NCI-H2081 treated with DMSO at 0.1 percent for 48 hours (cell line): Measurements from ENCODE around the gene SGO2.
"Not testable (repeated sequence)": the region's sequence is repeated elsewhere in the genome, so short reads cannot be mapped to it uniquely, and the experiment has no call there.

Experiments used
- DNase-seq: peaks from one replicate; lab custom pipeline; 2025; lab: John Stamatoyannopoulos, UW

Gene SGO2

DNA sequence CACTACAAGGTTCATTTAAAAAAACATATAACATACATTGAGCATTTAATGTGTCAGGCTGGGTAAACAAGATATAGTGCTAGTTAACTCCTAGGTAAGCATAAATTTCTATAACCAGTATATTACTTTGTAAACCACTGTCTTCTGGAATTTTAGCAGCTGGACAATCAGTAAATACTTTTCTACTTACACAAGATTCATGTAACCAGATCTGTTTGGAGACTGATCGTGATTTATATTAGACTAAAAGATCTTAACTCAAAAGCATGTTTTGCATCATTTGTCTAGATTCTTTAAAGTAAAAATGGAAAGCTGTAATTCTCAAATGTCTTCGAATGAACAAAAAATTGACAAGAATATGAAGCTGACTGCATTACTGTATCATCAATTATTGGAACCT, 941 bp upstream of the SGO2 start:
- DNase-seq, result no peak

DNA sequence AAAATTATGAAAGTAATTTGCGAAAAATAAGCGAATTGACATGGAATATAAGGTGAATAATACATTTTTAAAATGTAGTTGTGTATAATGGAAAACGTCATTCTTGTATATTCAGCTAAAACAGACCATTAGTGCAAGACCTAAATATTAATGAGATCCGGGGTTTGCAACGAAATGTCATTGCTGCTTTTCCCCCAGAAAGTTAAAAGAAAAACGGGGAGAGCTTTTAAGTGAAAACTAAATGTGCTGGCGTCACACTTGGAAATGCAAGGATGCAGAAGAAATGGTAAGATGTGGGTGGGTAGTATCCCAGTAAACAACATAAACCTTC, 491 bp upstream of the SGO2 start:
- no peak for DNase-seq

DNA sequence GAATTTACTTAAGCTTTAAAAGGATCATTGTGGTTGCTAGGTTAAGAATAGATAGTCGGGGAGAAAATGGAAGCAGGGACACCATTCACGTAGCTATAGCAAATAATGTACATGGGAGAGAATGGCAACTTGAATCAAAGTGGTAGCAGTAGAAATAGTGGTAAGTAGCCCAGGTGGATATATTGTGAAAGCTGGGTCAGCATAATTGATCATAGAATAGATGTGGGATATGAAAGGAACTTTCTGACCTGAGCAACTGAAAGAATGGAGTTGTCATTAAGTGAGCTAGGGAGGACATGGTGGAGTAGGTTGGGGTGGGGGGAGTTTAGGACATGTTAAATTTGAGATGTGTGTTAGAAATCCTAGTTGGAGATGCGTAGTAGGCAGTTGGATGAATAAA, 2.2 kb downstream of the SGO2 start:
- no peak for DNase-seq

DNA sequence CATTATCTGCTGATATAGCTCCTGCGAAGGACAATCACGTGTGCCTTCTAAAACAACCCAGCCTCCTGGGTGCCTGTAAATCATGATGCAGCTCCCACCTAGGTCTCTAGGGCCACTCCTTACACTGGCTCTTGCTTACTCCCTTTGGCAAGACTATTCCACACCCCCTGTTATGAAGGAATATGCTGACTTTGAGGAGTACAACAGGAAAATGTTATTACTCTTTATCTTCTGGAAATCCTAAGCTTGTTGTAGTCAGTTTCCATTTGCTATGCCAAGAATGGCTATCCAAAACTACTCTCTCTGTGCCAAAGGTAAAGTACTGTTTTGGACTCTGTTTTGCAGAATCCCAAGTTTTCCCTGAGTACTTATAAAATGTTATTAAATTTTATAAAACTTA, 7.7 kb downstream of the SGO2 start:
- no peak for DNase-seq

DNA sequence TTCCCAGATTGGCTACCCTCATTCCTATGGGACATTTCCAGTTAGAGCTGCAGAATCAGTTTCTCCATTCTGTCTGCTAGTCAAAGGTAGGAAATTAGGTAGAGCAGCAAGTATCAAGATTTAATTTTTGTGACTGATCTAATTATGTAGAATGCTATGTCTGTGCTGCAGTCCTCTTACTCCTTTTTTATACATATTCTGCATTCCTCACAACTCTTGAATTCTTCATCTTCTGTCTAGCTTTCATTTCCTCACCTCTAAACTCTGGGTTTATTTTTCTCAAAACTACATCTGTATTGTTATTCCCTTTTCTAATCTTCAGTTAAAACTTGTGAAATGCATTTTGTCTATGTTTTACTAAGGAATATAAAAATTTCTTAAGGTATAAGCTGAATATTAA, 8.6 kb downstream of the SGO2 start:
- DNase-seq, result no peak

DNA sequence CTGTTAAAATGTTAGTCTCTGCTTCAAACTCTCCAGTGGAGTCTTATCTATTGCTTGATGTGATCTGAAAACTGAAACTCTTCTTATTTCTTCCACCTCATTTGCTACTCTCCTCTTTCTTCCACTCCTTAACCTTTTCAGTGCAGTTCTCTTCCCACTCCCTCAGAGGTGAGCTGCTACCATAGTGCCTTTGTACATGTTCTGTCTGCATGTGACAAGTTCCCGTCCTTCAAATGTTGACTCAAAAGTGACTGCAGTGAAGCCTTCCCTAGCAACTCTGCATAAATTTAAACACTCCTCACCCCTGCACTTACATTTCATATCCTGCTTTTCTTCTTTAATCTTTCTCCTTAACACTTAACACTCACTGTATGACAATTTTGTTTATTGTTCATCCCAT, 12.1 kb downstream of the SGO2 start:
- no peak for DNase-seq

DNA sequence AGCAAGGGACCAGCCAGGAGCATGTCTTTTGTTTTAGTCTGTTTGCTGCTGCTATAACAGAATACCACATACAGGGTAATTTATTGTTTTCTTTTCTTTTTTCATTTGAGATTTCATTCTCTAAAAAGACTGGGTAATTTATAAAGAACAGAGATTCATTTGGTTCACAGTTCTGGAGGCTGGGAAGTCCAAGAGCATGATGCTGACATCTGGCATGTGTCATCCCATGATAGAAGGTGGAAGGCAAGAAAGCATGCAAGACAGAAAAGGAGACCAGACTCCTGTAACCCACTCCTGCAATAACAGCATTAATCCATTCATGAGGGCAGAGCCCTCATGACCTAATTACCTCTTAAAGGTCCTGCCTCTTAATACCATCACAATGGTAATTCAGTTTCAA, 14.8 kb downstream of the SGO2 start:
- DNase-seq, result no peak

DNA sequence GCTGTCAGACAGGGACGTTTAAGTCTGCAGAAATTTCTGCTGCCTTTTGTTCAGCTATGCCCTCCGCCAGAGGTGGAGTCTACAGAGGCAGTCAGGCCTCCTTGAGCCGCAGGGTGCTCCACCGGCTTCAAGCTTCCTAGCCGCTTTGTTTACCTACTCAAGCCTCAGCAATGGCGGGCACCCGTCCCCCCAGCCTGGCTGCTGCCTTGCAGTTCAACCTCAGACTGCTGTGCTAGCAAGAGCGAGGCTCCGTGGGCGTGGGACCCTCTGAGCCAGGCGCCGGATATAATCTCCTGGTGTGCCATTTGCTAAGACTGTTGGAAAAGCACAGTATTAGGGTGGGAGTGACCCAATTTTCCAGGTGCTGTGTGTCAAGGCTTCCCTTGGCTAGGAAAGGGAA, 40.6 kb downstream of the SGO2 start:
- DNase-seq, result not testable (repeated sequence)

DNA sequence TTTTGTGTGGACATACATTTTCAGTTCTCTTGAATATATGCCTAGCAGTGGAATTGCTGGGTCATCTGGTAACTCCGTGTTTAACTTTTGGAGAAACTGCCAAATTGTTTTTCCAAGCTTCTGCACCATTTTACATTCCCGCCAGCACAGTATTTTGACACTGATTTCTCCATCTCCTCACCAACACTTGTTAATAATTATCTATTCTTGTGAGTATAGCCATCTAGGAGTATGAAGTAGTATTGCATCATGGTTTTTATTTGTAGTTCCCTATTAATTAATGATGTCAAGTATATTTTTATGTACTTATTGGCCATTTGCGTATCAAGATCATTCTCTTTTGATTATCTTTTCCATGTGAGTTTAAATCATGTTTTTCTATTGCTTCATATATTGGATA, 41.9 kb downstream of the SGO2 start:
- no peak for DNase-seq

DNA sequence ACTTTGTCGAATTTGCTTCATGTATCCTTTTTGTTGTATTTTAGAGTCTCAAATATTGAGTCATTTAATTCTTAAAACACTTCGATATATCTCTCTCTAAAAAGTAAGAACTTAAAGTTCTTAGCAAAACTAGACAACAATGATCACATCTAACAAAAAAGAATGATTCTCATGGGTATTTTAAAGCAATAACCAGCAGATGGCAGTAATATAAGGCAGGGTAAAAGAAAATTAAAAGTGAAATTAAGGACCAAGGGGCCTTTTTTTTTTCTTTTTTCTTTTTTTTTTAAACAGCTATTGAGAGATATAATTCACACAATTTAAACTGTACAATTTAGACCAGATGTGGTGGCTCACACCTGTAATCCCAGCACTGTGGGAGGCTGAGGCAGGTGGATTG, 50.0 kb downstream of the SGO2 start:
- DNase-seq, result no peak

DNA sequence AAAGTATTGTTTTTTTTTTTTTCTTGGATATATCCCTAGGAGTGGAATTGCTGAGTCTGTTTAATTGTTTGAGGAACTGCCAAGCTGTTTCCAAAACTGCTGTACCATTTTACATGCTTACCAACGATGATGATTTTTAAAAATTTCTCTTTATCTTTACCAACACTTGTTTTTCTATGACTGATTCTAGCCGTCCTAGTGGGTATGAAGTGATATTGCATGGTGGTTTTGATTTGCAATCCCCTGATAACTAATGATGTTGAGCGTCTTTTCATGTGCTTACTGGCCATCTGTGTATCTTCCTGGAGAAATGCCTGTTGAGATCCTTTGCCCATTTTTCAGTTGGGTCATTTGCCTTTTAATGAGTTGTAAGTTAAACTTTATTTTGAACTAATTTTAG, 51.0 kb downstream of the SGO2 start:
- no peak for DNase-seq

DNA sequence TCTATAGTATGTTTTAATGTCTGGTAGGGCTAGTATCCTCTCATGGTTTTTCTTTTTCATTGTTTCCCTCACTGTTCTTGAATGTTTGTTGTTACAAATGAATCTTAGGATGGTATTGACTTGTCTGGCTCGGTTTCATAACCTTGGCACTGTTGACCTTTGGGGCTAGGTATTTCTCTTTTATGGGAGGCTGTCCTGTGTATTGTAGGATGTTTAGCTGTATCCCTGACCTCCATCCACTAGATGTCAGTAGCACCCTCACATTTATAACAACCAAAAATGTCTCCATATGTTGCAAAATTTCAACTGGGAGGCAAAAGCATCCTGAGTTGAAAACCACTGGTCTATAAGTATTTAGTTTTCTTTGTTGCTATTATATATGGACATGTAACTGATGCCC, 52.8 kb downstream of the SGO2 start:
- DNase-seq, result no peak

DNA sequence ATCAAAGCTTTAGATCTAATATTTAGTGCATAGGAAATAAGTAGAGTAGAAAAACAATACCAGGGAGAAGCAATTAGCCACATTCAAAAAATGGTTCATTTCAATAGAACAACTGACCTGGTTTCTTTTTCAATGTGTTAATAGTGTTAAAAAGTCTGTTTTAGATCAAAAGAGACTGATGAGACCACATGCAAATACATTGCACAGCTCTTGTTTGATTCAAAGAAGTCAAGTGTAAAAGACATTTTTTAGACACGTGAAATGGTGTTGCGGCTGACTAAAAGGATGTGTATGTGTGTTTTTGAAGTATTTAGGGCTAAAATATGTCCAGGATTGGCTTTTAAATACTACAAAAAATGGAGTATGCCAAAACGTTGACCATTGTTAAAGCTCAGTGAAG, 58.6 kb downstream of the SGO2 start:
- DNase-seq, result no peak

DNA sequence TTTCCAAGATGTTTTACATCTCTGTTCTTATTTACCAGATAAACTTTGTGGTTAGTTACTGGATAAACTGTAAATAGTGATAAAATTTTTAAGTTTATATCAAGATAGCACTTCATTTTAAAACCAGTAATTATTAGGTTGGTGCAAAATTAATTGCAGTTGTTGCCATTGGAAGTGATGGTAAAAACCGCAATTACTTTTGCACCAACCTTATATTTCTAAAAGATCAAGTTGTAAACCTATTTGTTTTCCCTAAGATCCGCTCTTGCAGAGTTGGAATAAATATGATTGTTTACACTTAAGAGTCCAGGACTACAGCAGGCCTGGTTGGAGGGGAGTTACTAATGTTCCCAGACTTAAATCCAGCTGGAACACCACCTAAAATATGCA, 59.3 kb downstream of the SGO2 start:
- DNase-seq, result no peak

DNA sequence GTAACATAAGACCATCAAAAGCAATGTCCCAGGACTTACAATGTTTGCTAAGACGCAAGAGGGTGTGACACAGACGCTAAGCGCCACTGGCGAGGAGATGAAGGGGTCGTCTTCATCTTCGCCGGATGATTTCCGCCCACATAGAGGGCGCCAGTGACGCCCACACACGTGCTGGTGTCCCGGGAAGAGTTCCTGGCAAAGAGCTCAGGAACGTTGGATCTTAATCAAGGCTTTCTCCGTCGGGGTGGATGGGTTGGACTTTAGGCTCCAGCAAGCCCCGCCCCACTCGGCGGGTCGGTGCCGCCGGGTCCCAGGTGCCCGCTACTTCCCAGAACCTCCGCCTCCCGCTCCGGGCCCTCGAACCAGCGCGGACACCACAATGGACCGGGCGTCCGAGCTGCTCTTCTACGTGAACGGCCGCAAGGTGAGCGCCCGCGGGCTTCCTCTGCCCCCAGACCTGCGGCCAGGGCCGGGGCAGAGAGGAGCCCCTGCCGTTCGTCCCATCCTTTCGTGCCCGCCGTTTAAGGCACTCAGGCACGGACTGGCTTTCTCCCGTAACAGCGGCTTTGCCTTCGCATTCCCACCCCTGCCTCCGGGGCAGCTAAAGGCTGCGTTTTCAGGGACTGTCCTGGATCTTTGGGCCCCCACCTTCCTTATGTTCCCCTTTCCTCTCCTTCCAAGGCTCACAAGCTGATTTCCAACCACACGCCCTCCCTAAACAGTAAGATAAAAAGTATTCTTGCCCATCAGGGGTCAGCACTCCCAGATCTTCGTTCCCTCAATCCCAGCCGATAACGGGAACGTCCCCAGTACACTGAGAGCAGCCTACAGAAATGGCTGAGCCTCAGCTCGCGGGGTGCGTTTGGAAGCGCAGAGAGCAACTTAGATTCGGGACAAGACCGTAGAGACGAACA, 60.0 kb downstream of the SGO2 start, which contains the start of gene AOX1:
Gene AOX1, plus strand, starts transcription at position 285 of the 914 bp plus-strand sequence. Its CDS starts 95 bp downstream, at position 380.
- no peak for DNase-seq

DNA sequence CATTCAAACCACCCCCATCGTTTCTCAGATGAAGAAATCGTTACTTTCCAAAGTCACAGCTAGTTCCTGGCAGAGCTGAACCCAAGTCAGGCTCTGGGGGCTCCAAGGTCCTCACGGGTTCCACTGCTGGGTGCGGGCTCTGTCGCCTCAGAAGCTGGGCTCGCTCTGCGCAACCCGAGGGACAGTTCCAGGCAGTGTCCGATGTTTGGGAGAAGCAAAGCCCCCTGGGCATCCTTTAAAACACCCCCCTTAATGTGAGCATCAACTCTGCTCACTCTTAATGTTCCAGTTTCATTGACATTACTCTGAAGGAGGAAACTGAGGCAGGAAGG, 60.6 kb downstream of the SGO2 start:
- DNase-seq, result no peak

DNA sequence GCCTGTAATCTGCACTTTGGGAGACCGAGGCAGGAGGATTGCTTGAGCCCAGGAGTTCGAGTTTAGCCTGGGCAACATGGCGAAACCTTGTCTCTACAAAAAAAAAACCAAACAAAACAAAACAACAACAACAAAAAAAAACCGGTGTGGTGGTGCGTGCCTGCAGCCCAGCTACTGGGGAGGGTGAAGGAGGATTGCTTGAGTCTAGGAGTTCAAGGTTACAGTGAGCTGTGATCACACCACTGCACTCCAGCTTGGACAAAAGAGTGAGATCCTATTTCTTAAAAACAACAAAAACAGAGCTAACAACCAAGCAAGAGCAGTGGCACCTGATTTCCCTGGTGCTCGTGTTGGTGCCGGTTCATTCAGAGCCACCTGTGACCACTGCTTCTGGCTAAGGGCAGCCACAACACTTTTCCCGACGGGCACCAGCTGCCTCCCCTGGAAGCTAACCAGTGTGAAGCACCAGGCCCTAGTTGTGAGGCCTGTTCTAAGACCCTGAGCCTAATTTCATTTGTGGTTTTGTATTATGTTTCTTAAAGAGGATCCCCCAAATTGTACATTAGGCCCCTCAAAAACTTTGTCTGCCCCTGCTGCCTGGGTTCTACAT, 61.1 kb downstream of the SGO2 start:
- DNase-seq, result no peak

DNA sequence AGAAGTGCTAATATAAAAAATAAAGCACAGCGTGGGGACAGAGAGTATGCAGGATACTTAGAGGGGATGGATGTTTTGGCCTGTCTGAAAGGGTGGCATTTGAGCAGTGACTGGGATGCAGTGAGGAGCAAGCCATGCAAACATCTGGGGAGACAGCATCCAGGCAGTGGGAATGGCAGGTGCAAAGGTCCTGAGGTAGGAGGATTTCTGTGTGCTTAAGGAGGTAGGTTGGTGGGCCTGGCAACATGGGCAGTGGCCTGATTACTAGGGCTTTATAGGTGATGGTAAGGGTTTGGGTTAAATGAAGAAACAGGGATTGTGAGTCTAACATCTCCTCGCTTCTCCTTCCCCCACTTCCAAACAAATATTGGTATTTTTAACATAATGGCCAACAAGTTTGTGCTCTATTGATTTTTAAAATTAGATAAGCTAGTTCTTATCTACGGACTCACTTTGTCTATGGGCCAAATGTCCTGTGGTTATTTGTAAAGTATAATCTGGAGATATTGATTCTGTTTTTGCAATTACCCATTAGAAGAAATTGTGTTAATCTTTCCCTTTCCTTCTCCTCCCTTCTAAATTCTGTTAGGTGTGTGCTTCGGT, 62.2 kb downstream of the SGO2 start:
- DNase-seq, result no peak

DNA sequence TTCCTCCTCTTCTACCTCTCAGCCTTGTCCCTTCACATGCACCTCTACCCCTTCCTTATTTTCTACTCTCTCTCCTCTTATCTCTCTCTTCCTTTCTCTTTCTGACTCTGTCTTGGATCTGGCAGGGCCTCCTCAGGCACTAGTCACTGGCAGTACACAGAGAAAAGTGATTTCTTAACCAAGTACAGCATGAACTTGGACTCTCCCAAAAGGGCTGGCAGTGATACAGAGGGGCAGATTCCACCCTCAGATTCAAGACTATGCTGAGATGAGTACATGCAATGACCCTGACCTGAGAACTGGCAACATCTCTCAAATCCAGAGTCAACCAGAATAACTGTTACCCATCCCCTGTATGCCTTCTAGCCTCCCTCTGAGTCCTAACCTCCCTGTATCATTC, 64.1 kb downstream of the SGO2 start:
- DNase-seq, result no peak

DNA sequence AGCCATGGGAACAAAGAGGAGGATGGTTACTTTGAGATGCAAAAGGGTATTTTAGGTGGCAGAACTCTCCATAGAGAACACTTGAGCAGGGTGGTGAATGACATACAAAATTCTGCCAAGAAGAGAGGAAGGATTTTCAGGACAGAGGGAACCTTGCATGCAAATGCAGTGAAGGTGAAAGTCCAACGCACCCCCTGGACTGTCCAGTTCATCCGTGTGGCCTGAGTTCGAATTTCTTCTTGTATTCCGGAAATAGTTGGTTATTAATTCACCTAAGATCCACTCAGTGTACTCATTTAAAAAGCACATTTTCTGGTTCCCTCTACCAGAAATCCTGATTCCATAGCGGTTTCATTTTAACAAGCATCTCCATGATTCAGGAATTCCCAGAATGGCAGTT, 65.3 kb downstream of the SGO2 start:
- DNase-seq, result no peak

DNA sequence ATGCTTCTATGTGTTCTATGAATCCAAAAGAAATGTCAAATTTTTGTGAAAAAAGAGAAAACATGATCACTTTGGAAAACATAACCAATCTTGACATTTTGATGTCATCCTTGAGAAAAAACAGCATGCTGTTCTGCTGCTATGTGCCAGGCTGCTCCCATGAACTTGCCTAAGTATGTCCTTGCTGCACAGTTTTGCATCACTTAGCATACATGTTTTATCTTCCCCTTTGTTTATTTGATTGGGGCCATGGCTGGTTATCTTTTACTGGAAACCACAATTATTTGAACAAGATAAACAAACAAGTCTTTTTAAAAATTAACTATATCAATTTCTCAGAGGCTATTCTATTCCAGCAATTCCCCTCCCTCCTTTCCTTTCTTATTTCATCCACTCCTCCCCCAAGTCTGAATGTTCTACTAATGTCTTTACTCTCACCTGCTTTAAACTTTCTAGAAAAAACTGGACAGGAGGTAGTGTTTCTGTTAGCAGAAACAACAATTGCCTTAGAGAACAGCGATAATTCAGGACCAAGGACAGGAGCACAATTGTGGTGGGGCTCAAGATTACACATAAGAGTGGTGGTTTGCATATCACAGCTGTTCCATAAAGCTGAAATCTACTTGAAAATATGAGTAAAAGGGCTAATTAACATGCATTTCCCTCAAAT, 66.5 kb downstream of the SGO2 start:
- DNase-seq, result no peak

DNA sequence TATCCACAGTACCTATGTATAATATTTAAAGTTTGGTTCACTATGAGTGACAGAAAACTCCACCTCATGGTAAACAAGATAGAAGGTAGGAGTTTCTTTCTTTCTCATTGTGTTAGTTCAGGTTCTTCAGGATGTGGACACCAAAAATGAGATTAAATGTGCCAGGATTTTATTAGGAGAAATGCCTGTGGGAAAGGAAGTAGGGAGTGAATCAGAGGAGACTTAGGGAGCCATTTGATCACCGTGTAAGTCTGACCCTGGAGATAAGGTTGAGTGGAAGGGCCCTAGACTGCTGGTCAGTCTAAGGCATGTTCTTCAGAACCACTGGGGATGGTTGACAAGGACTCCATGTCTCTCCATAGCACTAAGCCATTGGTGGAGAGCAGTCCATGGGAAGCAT, 67.9 kb downstream of the SGO2 start:
- DNase-seq, result no peak

DNA sequence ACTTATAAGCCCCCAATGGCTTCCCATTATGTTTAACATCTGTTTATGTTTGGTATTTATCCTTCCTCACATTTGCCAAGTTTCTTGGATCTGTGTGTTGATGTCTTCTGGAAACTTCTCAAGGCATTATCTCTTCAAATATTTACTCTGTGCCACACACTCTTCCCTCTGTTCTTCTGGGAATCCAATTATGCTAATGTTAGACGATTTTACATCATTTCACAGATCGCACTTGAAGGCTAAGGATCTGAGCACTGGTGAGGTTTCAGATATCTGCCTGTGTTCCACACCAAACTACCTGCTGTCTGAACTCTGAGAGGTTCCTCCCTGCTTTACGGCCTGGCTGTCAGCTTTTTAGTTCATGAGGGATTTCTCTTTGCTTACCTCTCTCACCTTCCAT, 69.9 kb downstream of the SGO2 start:
- DNase-seq, result no peak
